DND-41 (cell line): ENCODE data around the gene ALDH8A1.

Experiments used
- ATAC-seq: fragments of 200-7000 bp; cut with Tn5 transposase; 3 replicates; pipeline ENCODE4 v1.9.1; 2021; ENCODE audit warnings: low read depth; ENCODE audit not compliant: insufficient read depth
- DNase-seq: peaks from one replicate; pipeline ENCODE4 v3.0.0-alpha.2; 2020
- H2AFZ ChIP-seq: 2 replicates; pipeline ENCODE4 v1.6.0; 2012; ENCODE audit warnings: low read depth, low read length
- H3K27ac ChIP-seq: 2 replicates; pipeline ENCODE4 v1.5.1; 2012; ENCODE audit warnings: low read length, inconsistent platforms
- H3K27me3 ChIP-seq: fragments of 200-600 bp; sonication (generic); 2 replicates; pipeline ENCODE4 v1.6.0; 2012; ENCODE audit warnings: low read length, mild to moderate bottlenecking, inconsistent platforms; ENCODE audit not compliant: insufficient read depth, poor library complexity
- H3K36me3 ChIP-seq: 2 replicates; pipeline ENCODE4 v1.5.1; 2012; ENCODE audit warnings: low read length, inconsistent platforms; ENCODE audit not compliant: insufficient read depth
- H3K4me1 ChIP-seq: 2 replicates; pipeline ENCODE4 v1.5.1; 2012; ENCODE audit warnings: mild to moderate bottlenecking, low read length; ENCODE audit not compliant: insufficient read depth
- H3K4me2 ChIP-seq: 2 replicates; pipeline ENCODE4 v1.6.0; 2012; ENCODE audit warnings: mild to moderate bottlenecking, moderate library complexity, low read length, inconsistent platforms; ENCODE audit not compliant: insufficient read depth
- H3K4me3 ChIP-seq, 2 experiments: fragments of 200-600 bp in 1 of 2; shearing (Covaris generic) in 1 of 2; 2 replicates each; pipeline ENCODE4 v1.5.1; 2012 to 2016; ENCODE audit warnings: inconsistent platforms in 2 of 2, low read length in 2 of 2, mild to moderate bottlenecking in 2 of 2, low read depth in 1 of 2, moderate library complexity in 1 of 2
- H3K79me2 ChIP-seq: 2 replicates; pipeline ENCODE4 v1.6.0; 2012; ENCODE audit warnings: low read length, inconsistent platforms; ENCODE audit not compliant: insufficient read depth
- H3K9ac ChIP-seq: 2 replicates; pipeline ENCODE4 v1.6.0; 2012; ENCODE audit warnings: low read depth, mild to moderate bottlenecking, inconsistent platforms, low read length, moderate library complexity
- H3K9me3 ChIP-seq: 2 replicates; pipeline ENCODE4 v1.5.1; 2012; ENCODE audit warnings: low read length, moderate library complexity, mild to moderate bottlenecking, inconsistent platforms; ENCODE audit not compliant: insufficient read depth, severe bottlenecking
- H4K20me1 ChIP-seq: 2 replicates; pipeline ENCODE4 v1.6.0; 2012; ENCODE audit warnings: low read length; ENCODE audit not compliant: insufficient read depth
- CTCF ChIP-seq: IDR thresholded peaks from 2 replicates; pipeline ENCODE4 v1.5.1; 2012; ENCODE audit warnings: borderline replicate concordance, low read length, moderate library complexity, mild to moderate bottlenecking; ENCODE audit not compliant: poor library complexity, severe bottlenecking; ENCODE audit errors: extremely low read depth
- EZH2 ChIP-seq: IDR thresholded peaks from 3 replicates; pipeline ENCODE4 v1.6.1; 2012; ENCODE audit warnings: borderline replicate concordance, low read depth, mild to moderate bottlenecking, moderate library complexity, low read length, inconsistent platforms; ENCODE audit not compliant: severe bottlenecking

The ALDH8A1 gene

DNA sequence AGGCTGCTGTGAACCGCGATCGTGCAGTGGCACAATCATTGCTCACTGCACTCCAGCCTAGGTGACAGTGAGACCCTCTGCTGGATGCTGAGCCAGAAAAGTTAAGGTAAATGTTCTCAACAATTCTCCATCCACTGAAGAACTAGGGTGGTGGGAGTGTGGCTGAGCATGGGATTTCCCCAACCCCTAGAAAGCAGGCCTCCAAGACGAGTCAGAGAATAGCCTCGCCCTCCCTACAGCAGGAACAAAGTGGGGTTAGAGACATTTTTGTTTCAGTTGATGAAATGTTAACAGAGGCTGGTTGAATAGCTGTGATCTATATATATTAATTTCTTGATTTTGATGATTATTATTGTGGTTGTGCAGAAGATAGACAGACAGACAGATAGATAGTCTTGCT, 6.1 kb upstream of the ALDH8A1 start:
- Histone ChIP-seq H4K20me1 (no peaks in the 10 kb centered on the region), H3K4me1 (no peaks in the 10 kb centered on the region), H3K4me3 (no peak overlapping the region), H3K36me3 (no peaks in the 10 kb centered on the region), H3K4me2 (no peak overlapping the region), H3K9me3 (no peaks in the 10 kb centered on the region), H3K79me2 (no peaks in the 10 kb centered on the region), H3K9ac (no peak overlapping the region), H3K27ac (no peak overlapping the region), H3K27me3 (no peaks in the 10 kb centered on the region), H2AFZ (no peak overlapping the region)
- TF ChIP-seq CTCF (no peak), EZH2 (no peak)
- no peak for DNase-seq
- no peak; the same call in 2 of the 3 replicates for ATAC-seq

DNA sequence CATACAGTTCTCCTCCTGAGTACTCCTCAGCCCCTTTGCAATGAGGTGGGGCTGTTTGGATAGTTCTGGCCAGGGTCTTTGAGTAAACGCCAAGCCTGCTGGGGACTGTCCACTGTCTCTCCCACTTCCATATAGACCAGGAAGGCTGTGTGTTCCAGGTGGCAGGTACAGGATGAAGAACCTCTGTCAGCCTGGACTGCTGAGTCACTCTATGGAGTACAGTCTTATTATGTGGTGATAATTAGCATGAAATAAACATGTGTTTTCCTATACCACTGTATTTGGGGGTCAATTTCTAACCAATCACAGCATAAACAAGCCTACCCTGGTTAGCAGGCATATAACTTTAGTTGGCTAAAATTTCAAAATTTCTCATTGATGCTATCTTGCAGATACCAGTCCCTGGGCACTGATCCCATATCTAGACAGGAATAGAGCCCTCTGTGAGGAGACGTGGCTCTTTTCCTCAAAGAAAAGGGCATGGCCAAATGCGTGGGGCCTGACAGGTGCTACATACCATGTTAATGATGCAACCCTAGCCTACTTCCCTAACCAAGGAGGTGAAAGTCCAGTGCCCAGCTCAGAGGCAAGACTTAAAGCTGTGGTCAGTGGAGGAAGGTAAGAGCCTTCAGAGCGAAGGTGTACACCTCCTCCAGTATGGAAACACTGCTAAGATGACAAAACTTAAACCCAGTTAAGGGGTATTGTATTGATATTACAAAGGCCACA, 4.5 kb upstream of the ALDH8A1 start:
- 0 out of 3 replicates have a peak, but pooled peaks have one; percentile 34 for ATAC-seq
- H3K9me3 ChIP-seq: no peaks in the 10 kb centered on the region
- no peak overlapping the region for H2AFZ ChIP-seq
- H3K4me3 ChIP-seq: no peak overlapping the region
- H4K20me1 ChIP-seq: no peaks in the 10 kb centered on the region
- no peak for TF ChIP-seq CTCF
- no peak for TF ChIP-seq EZH2
- H3K27ac ChIP-seq: no peak overlapping the region
- no peak overlapping the region for H3K4me2 ChIP-seq
- H3K9ac ChIP-seq: no peak overlapping the region
- H3K27me3 ChIP-seq: no peaks in the 10 kb centered on the region
- no peak for DNase-seq
- no peaks in the 10 kb centered on the region for H3K36me3 ChIP-seq
- no peaks in the 10 kb centered on the region for H3K79me2 ChIP-seq
- H3K4me1 ChIP-seq: no peaks in the 10 kb centered on the region

GRCh38 chr6:134951494-134952263, 1.8 kb upstream of the ALDH8A1 start:
- no peaks in the 10 kb centered on the region for H3K36me3 ChIP-seq
- H3K4me1 ChIP-seq: no peaks in the 10 kb centered on the region
- no peaks in the 10 kb centered on the region for H4K20me1 ChIP-seq
- no peak overlapping the region for H2AFZ ChIP-seq
- no peak overlapping the region for H3K27ac ChIP-seq
- ATAC-seq (no peak; the same call in 2 of the 3 replicates), DNase-seq (no peak)
- no peaks in the 10 kb centered on the region for H3K9me3 ChIP-seq
- H3K4me3 ChIP-seq: no peak overlapping the region
- no peaks in the 10 kb centered on the region for H3K79me2 ChIP-seq
- TF ChIP-seq EZH2 (no peak), CTCF (no peak)
- no peak overlapping the region for H3K4me2 ChIP-seq
- H3K27me3 ChIP-seq: no peaks in the 10 kb centered on the region
- H3K9ac ChIP-seq: no peak overlapping the region
